HUES64 (cell line): ENCODE data around the gene GALNT5.
"Not testable (repeated sequence)": the region's sequence is repeated elsewhere in the genome, so short reads cannot be mapped to it uniquely, and the experiment has no call there.

Experiments
- H3K27ac ChIP-seq: 2 replicates; pipeline ENCODE4 v1.7.0; 2013; ENCODE audit warnings: low read depth, low read length, inconsistent platforms
- H3K27me3 ChIP-seq: 2 replicates; pipeline ENCODE4 v1.6.1; 2013; ENCODE audit warnings: mild to moderate bottlenecking, low read length; ENCODE audit not compliant: insufficient read depth
- H3K36me3 ChIP-seq: 2 replicates; pipeline ENCODE4 v1.6.1; 2013; ENCODE audit warnings: mild to moderate bottlenecking, low read length; ENCODE audit not compliant: insufficient read depth
- H3K4me1 ChIP-seq: 2 replicates; pipeline ENCODE4 v1.6.1; 2013; ENCODE audit warnings: mild to moderate bottlenecking, low read length, moderate library complexity; ENCODE audit not compliant: insufficient read depth
- H3K4me3 ChIP-seq: 2 replicates; pipeline ENCODE4 v1.5.1; 2013; ENCODE audit warnings: mild to moderate bottlenecking, low read length, moderate library complexity
- H3K9ac ChIP-seq: 2 replicates; pipeline ENCODE4 v1.6.1; 2013; ENCODE audit warnings: mild to moderate bottlenecking, low read depth, low read length
- H3K9me3 ChIP-seq: 2 replicates; pipeline ENCODE4 v1.6.1; 2013; ENCODE audit warnings: low read depth, low read length; ENCODE audit not compliant: insufficient read depth
- WGBS: fragments of 150-250, 120-280 bp; methylation state at CpG from one replicate; pipeline ENCODE4 v1.1.7; 2013; ENCODE audit warnings: missing lambda C conversion rate; 5-methylcytosine and 5-hydroxymethylcytosine counted together

Gene GALNT5

GRCh38 chr2:157265825-157266224 is 8.3 kb downstream of the GALNT5 start:
- WGBS = 96% methylated on average over 3 of the region's 4 CpGs
- no peak overlapping the region for H3K9ac ChIP-seq
- H3K4me3 ChIP-seq = no peak overlapping the region

GRCh38 chr2:157267476-157267875 is 10.0 kb downstream of the GALNT5 start:
- no peaks in the 10 kb centered on the region for H3K9me3 ChIP-seq
- H3K27me3 ChIP-seq = no peaks in the 10 kb centered on the region
- H3K36me3 ChIP-seq = no peaks in the 10 kb centered on the region
- H3K4me1 ChIP-seq = peaks cover 19% of the 10 kb centered on the region
- no peak overlapping the region for H3K4me3 ChIP-seq
- WGBS = 83% methylated on average over 1 of the region's 2 CpGs
- H3K9ac ChIP-seq = no peak overlapping the region
- no peak overlapping the region for H3K27ac ChIP-seq

More at GRCh38 chr2:157265825-157266224, 8.3 kb downstream of the GALNT5 start:
- H3K9me3 ChIP-seq = no peaks in the 10 kb centered on the region
- no peaks in the 10 kb centered on the region for H3K27me3 ChIP-seq
- H3K27ac ChIP-seq = no peak overlapping the region
- peaks cover 19% of the 10 kb centered on the region for H3K4me1 ChIP-seq
- H3K36me3 ChIP-seq = no peaks in the 10 kb centered on the region

GRCh38 chr2:157269060-157269459 is 11.6 kb downstream of the GALNT5 start:
- no peaks in the 10 kb centered on the region for H3K36me3 ChIP-seq
- 88% methylated on average over 2 of the region's 2 CpGs for WGBS
- peaks cover 18% of the 10 kb centered on the region for H3K4me1 ChIP-seq
- no peak overlapping the region for H3K4me3 ChIP-seq
- H3K27me3 ChIP-seq = no peaks in the 10 kb centered on the region
- H3K9ac ChIP-seq = no peak overlapping the region
- no peaks in the 10 kb centered on the region for H3K9me3 ChIP-seq
- H3K27ac ChIP-seq = no peak overlapping the region

- Histone ChIP-seq H3K27ac (no peak overlapping the region), H3K36me3 (no peaks in the 10 kb centered on the region), H3K9ac (no peak overlapping the region), H3K9me3 (no peaks in the 10 kb centered on the region), H3K4me1 (peaks cover 9% of the 10 kb centered on the region; the same call in 1 of the 2 replicates), H3K27me3 (no peaks in the 10 kb centered on the region), H3K4me3 (no peak overlapping the region)
- WGBS = 94% methylated on average over 2 of the region's 2 CpGs
Measured at GRCh38 chr2:157269922-157270321, 12.4 kb downstream of the GALNT5 start.

- Histone ChIP-seq H3K4me3 (no peak overlapping the region), H3K27me3 (no peaks in the 10 kb centered on the region), H3K36me3 (no peaks in the 10 kb centered on the region), H3K9me3 (no peaks in the 10 kb centered on the region), H3K9ac (no peak overlapping the region), H3K27ac (no peak overlapping the region), H3K4me1 (peaks cover 4% of the 10 kb centered on the region; the same call in 1 of the 2 replicates)
- 92% methylated on average over 1 of the region's 1 CpG for WGBS
Measured at GRCh38 chr2:157271590-157272203, 14.2 kb downstream of the GALNT5 start.

GRCh38 chr2:157279311-157279710 is 21.8 kb downstream of the GALNT5 start:
- WGBS = 87% methylated on average over 7 of the region's 7 CpGs
- H3K9ac ChIP-seq, H3K27ac ChIP-seq, H3K27me3 ChIP-seq, H3K9me3 ChIP-seq, H3K4me1 ChIP-seq, H3K4me3 ChIP-seq, H3K36me3 ChIP-seq: not testable (repeated sequence)

- no peaks in the 10 kb centered on the region for H3K9me3 ChIP-seq
- H3K36me3 ChIP-seq = no peaks in the 10 kb centered on the region
- H3K27ac ChIP-seq = no peak overlapping the region
- H3K9ac ChIP-seq = no peak overlapping the region
- 94% methylated on average over 6 of the region's 6 CpGs for WGBS
- no peaks in the 10 kb centered on the region for H3K4me1 ChIP-seq
- no peak overlapping the region for H3K4me3 ChIP-seq
- H3K27me3 ChIP-seq = no peaks in the 10 kb centered on the region
Measured at GRCh38 chr2:157281316-157281715, 23.8 kb downstream of the GALNT5 start.

- Histone ChIP-seq H3K4me3 (no peak overlapping the region), H3K9me3 (no peaks in the 10 kb centered on the region), H3K4me1 (no peaks in the 10 kb centered on the region), H3K9ac (no peak overlapping the region), H3K27ac (no peak overlapping the region), H3K36me3 (no peaks in the 10 kb centered on the region), H3K27me3 (no peaks in the 10 kb centered on the region)
- WGBS = no CpG with 5 or more reads among the region's 2 CpGs
Measured at GRCh38 chr2:157283468-157283867, 26.0 kb downstream of the GALNT5 start.

GRCh38 chr2:157287160-157287559 is 29.7 kb downstream of the GALNT5 start:
- no CpG with 5 or more reads among the region's 1 CpG for WGBS
- Histone ChIP-seq H3K27me3 (no peaks in the 10 kb centered on the region), H3K9ac (no peak overlapping the region), H3K27ac (no peak overlapping the region), H3K36me3 (no peaks in the 10 kb centered on the region), H3K4me3 (no peak overlapping the region), H3K4me1 (no peaks in the 10 kb centered on the region), H3K9me3 (no peaks in the 10 kb centered on the region)

- no peak overlapping the region for H3K27ac ChIP-seq
- no peak overlapping the region for H3K9ac ChIP-seq
- H3K4me3 ChIP-seq = no peak overlapping the region
- H3K36me3 ChIP-seq = no peaks in the 10 kb centered on the region
- no peaks in the 10 kb centered on the region for H3K27me3 ChIP-seq
- H3K4me1 ChIP-seq = no peaks in the 10 kb centered on the region
- H3K9me3 ChIP-seq = no peaks in the 10 kb centered on the region
- 93% methylated on average over 2 of the region's 2 CpGs for WGBS
Measured at GRCh38 chr2:157290525-157290924, 33.0 kb downstream of the GALNT5 start.

- H3K4me3 ChIP-seq = no peak overlapping the region
- no peaks in the 10 kb centered on the region for H3K27me3 ChIP-seq
- no CpG with 5 or more reads among the region's 1 CpG for WGBS
- no peaks in the 10 kb centered on the region for H3K4me1 ChIP-seq
- H3K9me3 ChIP-seq = no peaks in the 10 kb centered on the region
- H3K27ac ChIP-seq = no peak overlapping the region
- H3K9ac ChIP-seq = no peak overlapping the region
- no peaks in the 10 kb centered on the region for H3K36me3 ChIP-seq
Measured at GRCh38 chr2:157291018-157291417, 33.5 kb downstream of the GALNT5 start.

- Histone ChIP-seq H3K4me1 (no peaks in the 10 kb centered on the region), H3K4me3 (no peak overlapping the region), H3K27ac (no peak overlapping the region), H3K9ac (no peak overlapping the region), H3K9me3 (no peaks in the 10 kb centered on the region), H3K27me3 (no peaks in the 10 kb centered on the region), H3K36me3 (no peaks in the 10 kb centered on the region)
- WGBS = 97% methylated on average over 5 of the region's 5 CpGs
Measured at GRCh38 chr2:157292853-157293252, 35.3 kb downstream of the GALNT5 start.
